Esophagus squamous epithelium (tissue), 5 donors: ENCODE measurements around the gene AMPD2. TPM values are rescaled to one million over a fixed set of nuclear protein-coding genes. Genes with fewer than 3 reads are reported as not detected.

Experiments
- DNase-seq: peaks from one replicate; lab custom pipeline; 2025; lab: John Stamatoyannopoulos, UW
- H3K27ac ChIP-seq, 4 donors: fragments of 200-600 bp; sonication (generic); one replicate each; pipeline ENCODE4 v1.5.1; 2016 to 2019; ENCODE audit warnings: mild to moderate bottlenecking in 1 of 4
- H3K27me3 ChIP-seq, 4 donors: fragments of 200-600 bp; sonication (generic); 1 replicate in 3 of 4; 2 replicates in 1 of 4; pipeline versions ENCODE4 v1.5.1 to v1.6.0; 2017 to 2021; ENCODE audit warnings: antibody characterized with exemption in 1 of 4
- H3K36me3 ChIP-seq, 3 donors: fragments of 200-600 bp; sonication (generic); one replicate each; pipeline ENCODE4 v1.5.1; 2016 to 2019
- H3K4me1 ChIP-seq, 3 donors: fragments of 200-600 bp; sonication (generic); one replicate each; pipeline ENCODE4 v1.5.1; 2017 to 2019
- H3K4me3 ChIP-seq, 4 donors: fragments of 200-600 bp; sonication (generic); 1 replicate in 3 of 4; 2 replicates in 1 of 4; pipeline ENCODE4 v1.5.1; 2016 to 2019; ENCODE audit warnings: mild to moderate bottlenecking in 2 of 4, moderate library complexity in 1 of 4
- H3K9me3 ChIP-seq, 3 donors: fragments of 200-600 bp; sonication (generic); one replicate each; pipeline ENCODE4 v1.5.1; 2016 to 2019
- POLR2A ChIP-seq, 4 donors: fragments of 450-650 bp; IDR thresholded peaks; one replicate each; pipeline ENCODE4 v1.6.1; 2017; ENCODE audit warnings: antibody characterized with exemption in 4 of 4, mild to moderate bottlenecking in 4 of 4, moderate library complexity in 3 of 4
- WGBS, 2 donors: methylation state at CpG; one replicate each; pipeline ENCODE4 v1.1.5; 2018; 5-methylcytosine and 5-hydroxymethylcytosine counted together
- intact Hi-C: fragments of 100-400 bp; cut with DNase I; formaldehyde crosslinking; loops from one replicate; pipeline ENCODE4 v1.15.0; 2022
- total RNA-seq, 4 donors: library from RNA; depleted of rRNA; stranded (reverse); fragments of >200 nt; gene quantifications; one replicate each; pipeline ENCODE4 v1.1.0, GENCODE V29; 2016
- TF ChIP-seq, protein P1 (sequence below), 6 experiments: fragments of 450-650 bp in 4 of 6; fragments of 200-600 bp in 2 of 6; sonication (generic) in 2 of 6; IDR thresholded peaks; one replicate each; pipeline ENCODE4 v1.5.1; 2016 to 2019; ENCODE audit warnings: antibody characterized with exemption in 6 of 6, mild to moderate bottlenecking in 4 of 6, moderate library complexity in 4 of 6
- donor health status: DM: yes; HTN: yes; CAD: no.

The AMPD2 gene
- total RNA-seq, 4 donors from 2014 or later, result 18.5 to 51.5 (median 24.4) TPM

DNA sequence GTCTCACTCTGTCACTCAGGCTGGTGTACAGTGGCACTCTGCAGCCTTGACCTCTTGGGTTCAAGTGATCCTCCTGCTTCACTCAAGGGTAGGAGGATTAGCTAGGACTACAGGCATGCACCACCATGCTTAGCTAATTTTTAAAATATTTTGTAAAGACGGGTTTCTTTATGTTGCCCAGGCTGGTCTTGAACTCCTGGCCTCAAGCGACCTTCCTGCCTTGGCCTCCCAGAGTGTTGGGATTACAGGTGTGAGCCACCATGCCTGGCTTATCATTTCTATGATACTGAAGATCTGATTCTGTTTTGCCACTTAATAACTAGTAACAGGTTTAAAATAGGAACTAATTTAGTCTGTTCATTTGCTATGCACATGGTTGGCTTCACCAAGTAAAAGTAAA lies 37.6 kb upstream of the AMPD2 start:
- Histone ChIP-seq H3K27ac (no peak overlapping the region), H3K4me3 (no peak overlapping the region), H3K4me1 (peaks cover 0 to 13% (median 0%) of the 10 kb centered on the region in 3 donors), H3K9me3 (no peaks in the 10 kb centered on the region), H3K27me3 (no peaks in the 10 kb centered on the region), H3K36me3 (peaks cover 3 to 100% (median 12%) of the 10 kb centered on the region in 3 donors)
- DNase-seq, result no peak
- WGBS, 2 donors, result 90 to 93% methylated on average over 2 of the region's 2 CpGs
- intact Hi-C loops, result no loop called here
- TF ChIP-seq, protein P1, sequence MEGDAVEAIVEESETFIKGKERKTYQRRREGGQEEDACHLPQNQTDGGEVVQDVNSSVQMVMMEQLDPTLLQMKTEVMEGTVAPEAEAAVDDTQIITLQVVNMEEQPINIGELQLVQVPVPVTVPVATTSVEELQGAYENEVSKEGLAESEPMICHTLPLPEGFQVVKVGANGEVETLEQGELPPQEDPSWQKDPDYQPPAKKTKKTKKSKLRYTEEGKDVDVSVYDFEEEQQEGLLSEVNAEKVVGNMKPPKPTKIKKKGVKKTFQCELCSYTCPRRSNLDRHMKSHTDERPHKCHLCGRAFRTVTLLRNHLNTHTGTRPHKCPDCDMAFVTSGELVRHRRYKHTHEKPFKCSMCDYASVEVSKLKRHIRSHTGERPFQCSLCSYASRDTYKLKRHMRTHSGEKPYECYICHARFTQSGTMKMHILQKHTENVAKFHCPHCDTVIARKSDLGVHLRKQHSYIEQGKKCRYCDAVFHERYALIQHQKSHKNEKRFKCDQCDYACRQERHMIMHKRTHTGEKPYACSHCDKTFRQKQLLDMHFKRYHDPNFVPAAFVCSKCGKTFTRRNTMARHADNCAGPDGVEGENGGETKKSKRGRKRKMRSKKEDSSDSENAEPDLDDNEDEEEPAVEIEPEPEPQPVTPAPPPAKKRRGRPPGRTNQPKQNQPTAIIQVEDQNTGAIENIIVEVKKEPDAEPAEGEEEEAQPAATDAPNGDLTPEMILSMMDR (IDR thresholded peaks at IDR 0.05), result no peak
- no peak for TF ChIP-seq POLR2A (IDR thresholded peaks at IDR 0.05)

DNA sequence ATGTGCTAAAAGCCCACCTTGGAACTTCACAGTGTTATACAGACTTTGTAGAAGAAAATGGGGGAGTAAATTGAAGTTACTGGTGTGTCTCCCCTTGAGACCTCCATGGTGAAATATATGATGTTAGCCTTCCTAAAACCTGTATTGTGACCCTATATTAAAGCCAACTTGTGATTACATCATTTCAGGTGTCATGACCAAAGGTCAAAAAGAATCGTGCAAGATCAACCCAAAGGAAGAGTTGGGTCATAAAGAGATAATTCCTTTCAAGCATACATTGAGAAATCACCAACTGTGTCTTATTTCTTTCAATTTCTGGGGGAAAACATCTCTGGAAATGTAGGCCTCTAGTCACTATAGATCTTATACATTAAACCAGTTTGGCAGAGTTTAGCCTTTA lies 34.9 kb upstream of the AMPD2 start:
- no peak for TF ChIP-seq POLR2A (IDR thresholded peaks at IDR 0.05)
- TF ChIP-seq, protein P1 (IDR thresholded peaks at IDR 0.05), result no peak
- peaks cover 6 to 100% (median 14%) of the 10 kb centered on the region in 3 donors for H3K36me3 ChIP-seq
- no peaks in the 10 kb centered on the region for H3K9me3 ChIP-seq
- 61 to 88% methylated on average over 1 of the region's 1 CpG for WGBS, 2 donors
- no peaks in the 10 kb centered on the region for H3K4me1 ChIP-seq
- no peak overlapping the region for H3K27ac ChIP-seq
- no peak overlapping the region for H3K4me3 ChIP-seq
- intact Hi-C loops, result no loop called here
- H3K27me3 ChIP-seq, result no peaks in the 10 kb centered on the region
- DNase-seq, result no peak

GRCh38 chr1:109586055-109586454 lies 33.6 kb upstream of the AMPD2 start:
- peaks cover 6 to 100% (median 19%) of the 10 kb centered on the region in 3 donors for H3K36me3 ChIP-seq
- H3K9me3 ChIP-seq, result no peaks in the 10 kb centered on the region
- no peak for TF ChIP-seq POLR2A (IDR thresholded peaks at IDR 0.05)
- TF ChIP-seq, protein P1 (IDR thresholded peaks at IDR 0.05), result no peak
- 78 to 93% methylated on average over 3 of the region's 3 CpGs for WGBS, 2 donors
- H3K27ac ChIP-seq, result no peak overlapping the region
- no peak overlapping the region for H3K4me3 ChIP-seq
- no peak for DNase-seq
- intact Hi-C loops, result no loop called here
- H3K27me3 ChIP-seq, result no peaks in the 10 kb centered on the region
- no peaks in the 10 kb centered on the region for H3K4me1 ChIP-seq

- Histone ChIP-seq H3K4me1 (no peaks in the 10 kb centered on the region), H3K36me3 (peaks cover 0 to 100% (median 29%) of the 10 kb centered on the region in 3 donors), H3K9me3 (no peaks in the 10 kb centered on the region), H3K27ac (no peak overlapping the region), H3K4me3 (no peak overlapping the region), H3K27me3 (no peaks in the 10 kb centered on the region)
- TF ChIP-seq POLR2A (IDR thresholded peaks at IDR 0.05), result no peak
- TF ChIP-seq, protein P1 (IDR thresholded peaks at IDR 0.05), result no peak
- DNase-seq, result no peak
- whole genome bisulfite sequencing, 2 donors, result 72 to 84% methylated on average over 3 of the region's 3 CpGs
- intact Hi-C loops, result no loop called here
Measured at GRCh38 chr1:109589177-109589576, 30.5 kb upstream of the AMPD2 start.

DNA sequence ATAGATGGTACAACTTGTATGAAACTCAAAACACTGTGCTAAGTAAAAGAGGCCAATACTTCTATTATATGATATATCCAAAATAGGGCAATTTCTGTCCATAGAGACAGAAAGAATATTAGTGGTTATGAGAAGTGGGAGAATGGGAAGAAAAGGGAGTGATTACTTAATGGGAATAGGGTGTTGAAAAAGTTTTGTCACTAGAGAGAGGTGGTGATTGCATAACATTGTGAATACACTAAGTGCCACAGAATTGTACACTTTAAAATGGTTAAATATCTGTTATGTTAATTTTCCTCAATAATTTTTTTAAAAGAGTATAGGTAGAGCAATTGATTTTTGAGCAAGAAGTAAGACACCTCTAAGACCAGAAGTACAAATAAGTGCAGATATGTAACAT lies 30.0 kb upstream of the AMPD2 start:
- Histone ChIP-seq H3K36me3 (peaks cover 0 to 100% (median 29%) of the 10 kb centered on the region in 3 donors), H3K27ac (no peak overlapping the region), H3K9me3 (no peaks in the 10 kb centered on the region), H3K27me3 (no peaks in the 10 kb centered on the region), H3K4me1 (no peaks in the 10 kb centered on the region), H3K4me3 (no peak overlapping the region)
- intact Hi-C loops, result no loop called here
- no peak for DNase-seq
- TF ChIP-seq, protein P1 (IDR thresholded peaks at IDR 0.05), result no peak
- no peak for TF ChIP-seq POLR2A (IDR thresholded peaks at IDR 0.05)
